Adrenal gland (tissue), 12 donors: ENCODE results near the gene RXFP4. TPM values are rescaled to one million over a fixed set of nuclear protein-coding genes. Genes with fewer than 3 reads are reported as not detected.

Experiments used
- DNase-seq, 7 donors: peaks; one replicate each; pipeline ENCODE4 v3.0.0-alpha.2; 2019 to 2020
- H3K27ac ChIP-seq, 5 donors: fragments of 200-600 bp; sonication (generic) in 4 of 5; 1 replicate in 3 of 5; 2 replicates in 2 of 5; pipeline versions ENCODE4 v1.5.1 to v1.8.0; 2016 to 2020; ENCODE audit warnings: mild to moderate bottlenecking in 1 of 5
- H3K27me3 ChIP-seq: fragments of 200-600 bp; 2 replicates; pipeline ENCODE4 v1.8.0; 2021
- H3K36me3 ChIP-seq, 2 donors: fragments of 200-600 bp; replicated peaks in 1 of 2; 1 replicate in 1 of 2; 2 replicates in 1 of 2; pipeline versions ENCODE4 v1.5.1 to v1.8.0; 2018 to 2022
- H3K4me1 ChIP-seq, 2 donors: fragments of 200-600 bp; replicated peaks in 1 of 2; 1 replicate in 1 of 2; 2 replicates in 1 of 2; pipeline versions ENCODE4 v1.5.1 to v1.8.0; 2018 to 2021
- H3K4me3 ChIP-seq, 4 donors: fragments of 200-600 bp; sonication (generic) in 3 of 4; one replicate each; pipeline ENCODE4 v1.5.1; 2016 to 2018
- H3K9me3 ChIP-seq, 3 donors: fragments of 200-600 bp; sonication (generic) in 1 of 3; replicated peaks in 1 of 3; 1 replicate in 2 of 3; 2 replicates in 1 of 3; pipeline versions ENCODE4 v1.5.1 to v1.8.0; 2016 to 2021
- CTCF ChIP-seq, 6 experiments: fragments of 450-650 bp in 4 of 6; fragments of 200-600 bp in 2 of 6; sonication (generic) in 1 of 6; IDR thresholded peaks; 1 replicate in 5 of 6; 2 replicates in 1 of 6; pipeline versions ENCODE4 v1.5.1 to v1.8.0; 2016 to 2021; ENCODE audit warnings: antibody characterized with exemption in 6 of 6, mild to moderate bottlenecking in 2 of 6, moderate library complexity in 1 of 6
- POLR2A ChIP-seq, 2 donors: fragments of 450-650 bp; IDR thresholded peaks; one replicate each; pipeline ENCODE4 v1.6.1; 2017; ENCODE audit warnings: antibody characterized with exemption in 2 of 2, mild to moderate bottlenecking in 2 of 2, moderate library complexity in 1 of 2
- WGBS, 4 donors: extraction: QIAGEN DNeasy Blood & Tissue Kit in 2 of 4; methylation state at CpG; one replicate each; pipeline versions ENCODE4 v1.1.5 to v1.1.7; 2013 to 2017; 5-methylcytosine and 5-hydroxymethylcytosine counted together
- intact Hi-C, 2 donors: fragments of 100-400 bp; cut with DNase I; formaldehyde crosslinking; loops; one replicate each; pipeline versions ENCODE4 v1.14.1 to v1.15.0; 2022 to 2023
- polyA plus RNA-seq, 3 donors: library from polyadenylated mRNA; stranded (reverse); fragments of 200-250 nt in 2 of 3; fragments of 350-450 nt in 1 of 3; fragmentation: Illumina TruSeq in 1 of 3; extraction: RNeasy Lipid Tissue Mini Kit (QIAGEN cat#74804) in 1 of 3; gene quantifications; one replicate each; pipeline ENCODE4 v1.2.3, GENCODE V29; 2013 to 2014
- total RNA-seq, 9 donors: library from RNA; depleted of rRNA in 4 of 9; stranded (reverse); fragments of >200 nt in 4 of 9; fragments of 120-200 nt in 1 of 9; fragmentation: NEBNext Ultra II Directional in 1 of 9; extraction: Animal tissue kit (Norgen Biotek cat#: 25700) in 1 of 9; gene quantifications; one replicate each; pipeline versions ENCODE4 v1.1.0 to v1.2.4, GENCODE V29; 2013 to 2023
- donor health status: healthy with polysubstance abuse.
- donor health status: Bipolar disorder and iron deficiency.
- donor health status: DM: yes; HTN: yes; CAD: no.
- donor health status: DM: no; HTN: no; CAD: no.
- donor health status: DM: no; HTN: no; CAD: no.
- donor health status: DM: yes; HTN: yes; CAD: no.

Gene RXFP4
- total and polyA plus RNA-seq, 12 donors: not detected

- H3K9me3 ChIP-seq: no peaks in the 10 kb centered on the region
- H3K4me1 ChIP-seq: no peaks in the 10 kb centered on the region
- intact Hi-C loops: no loop called here
- DNase-seq: no peak
- H3K36me3 ChIP-seq: peaks cover 0 to 77% of the 10 kb centered on the region in 2 donors
- TF ChIP-seq CTCF (IDR thresholded peaks at IDR 0.05) (no peak), POLR2A (IDR thresholded peaks at IDR 0.05) (no peak)
- 77 to 98% (median 91%) methylated on average over 4 to 6 of the region's 6 CpGs for WGBS, 4 donors
- H3K27ac ChIP-seq: no peak overlapping the region
- no peak overlapping the region for H3K4me3 ChIP-seq
- H3K27me3 ChIP-seq: no peaks in the 10 kb centered on the region
Measured at GRCh38 chr1:155951753-155952504, 10.5 kb downstream of the RXFP4 start.

GRCh38 chr1:155952505-155952890, 11.1 kb downstream of the RXFP4 start:
- no peak overlapping the region for H3K4me3 ChIP-seq
- H3K4me1 ChIP-seq: no peaks in the 10 kb centered on the region
- intact Hi-C loops: no loop called here
- H3K9me3 ChIP-seq: no peaks in the 10 kb centered on the region
- H3K27me3 ChIP-seq: no peaks in the 10 kb centered on the region
- DNase-seq: no peak
- TF ChIP-seq POLR2A (IDR thresholded peaks at IDR 0.05) (no peak), CTCF (IDR thresholded peaks at IDR 0.05) (no peak)
- no peak overlapping the region for H3K27ac ChIP-seq
- 87 to 96% (median 92%) methylated on average over 6 to 13 of the region's 13 CpGs for WGBS, 4 donors
- H3K36me3 ChIP-seq: peaks cover 0 to 80% of the 10 kb centered on the region in 2 donors

GRCh38 chr1:155954645-155955044, 13.2 kb downstream of the RXFP4 start:
- H3K9me3 ChIP-seq: no peaks in the 10 kb centered on the region
- H3K36me3 ChIP-seq: peaks cover 0 to 73% of the 10 kb centered on the region in 2 donors

GRCh38 chr1:155957411-155957915, 16.0 kb downstream of the RXFP4 start:
- intact Hi-C loops: no loop called here

More at GRCh38 chr1:155954645-155955044, 13.2 kb downstream of the RXFP4 start:
- Histone ChIP-seq H3K27ac (no peak overlapping the region), H3K27me3 (no peaks in the 10 kb centered on the region), H3K4me3 (no peak overlapping the region), H3K4me1 (no peaks in the 10 kb centered on the region)
- WGBS, 4 donors: 97 to 100% (median 98%) methylated on average over 3 of the region's 3 CpGs
- no peak for TF ChIP-seq POLR2A (IDR thresholded peaks at IDR 0.05)
- no peak for TF ChIP-seq CTCF (IDR thresholded peaks at IDR 0.05)
- no peak for DNase-seq
- intact Hi-C loops: no loop called here

More at GRCh38 chr1:155957411-155957915, 16.0 kb downstream of the RXFP4 start:
- Histone ChIP-seq H3K4me1 (peaks cover 0 to 3% of the 10 kb centered on the region in 2 donors), H3K27ac (no peak overlapping the region), H3K27me3 (no peaks in the 10 kb centered on the region), H3K9me3 (no peaks in the 10 kb centered on the region), H3K4me3 (no peak overlapping the region), H3K36me3 (peaks cover 0 to 68% of the 10 kb centered on the region in 2 donors)
- TF ChIP-seq POLR2A (IDR thresholded peaks at IDR 0.05) (no peak), CTCF (IDR thresholded peaks at IDR 0.05) (no peak)
- no peak for DNase-seq
- WGBS, 4 donors: 90 to 96% (median 92%) methylated on average over 4 to 12 of the region's 12 CpGs
